GM04503 (cell line): Measurements from ENCODE around the gene TKT.

Experiments used
- DNase-seq: peaks from one replicate; pipeline ENCODE4 v3.0.0-alpha.2; 2012; ENCODE audit warnings: low read depth

The TKT gene

GRCh38 chr3:53224026-53224425, 31.8 kb downstream of the TKT start:
- no peak for DNase-seq

DNA sequence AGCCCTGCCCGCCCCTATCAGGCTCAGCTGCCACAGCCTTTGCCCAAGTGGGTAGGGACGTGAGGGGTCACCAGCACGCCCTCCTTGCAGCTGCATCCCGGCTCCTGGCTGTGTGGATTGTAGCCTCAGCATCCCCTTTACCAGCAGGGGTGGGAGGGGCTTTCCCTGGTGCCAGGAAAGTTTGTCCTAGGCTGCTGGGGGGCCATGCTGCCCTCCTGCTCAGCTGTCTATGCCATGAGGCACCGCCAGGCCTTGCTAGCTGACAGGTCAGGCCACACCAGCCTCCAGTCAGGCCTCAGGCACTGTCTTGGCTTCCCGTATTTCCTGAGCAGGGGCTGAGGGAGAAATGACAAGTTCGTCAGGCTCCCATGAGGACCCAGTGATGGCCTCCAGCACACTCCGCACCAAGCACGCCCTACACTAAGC, 32.3 kb downstream of the TKT start:
- DNase-seq: no peak

- DNase-seq: no peak
Observed at GRCh38 chr3:53223025-53223424, 32.8 kb downstream of the TKT start.

DNA sequence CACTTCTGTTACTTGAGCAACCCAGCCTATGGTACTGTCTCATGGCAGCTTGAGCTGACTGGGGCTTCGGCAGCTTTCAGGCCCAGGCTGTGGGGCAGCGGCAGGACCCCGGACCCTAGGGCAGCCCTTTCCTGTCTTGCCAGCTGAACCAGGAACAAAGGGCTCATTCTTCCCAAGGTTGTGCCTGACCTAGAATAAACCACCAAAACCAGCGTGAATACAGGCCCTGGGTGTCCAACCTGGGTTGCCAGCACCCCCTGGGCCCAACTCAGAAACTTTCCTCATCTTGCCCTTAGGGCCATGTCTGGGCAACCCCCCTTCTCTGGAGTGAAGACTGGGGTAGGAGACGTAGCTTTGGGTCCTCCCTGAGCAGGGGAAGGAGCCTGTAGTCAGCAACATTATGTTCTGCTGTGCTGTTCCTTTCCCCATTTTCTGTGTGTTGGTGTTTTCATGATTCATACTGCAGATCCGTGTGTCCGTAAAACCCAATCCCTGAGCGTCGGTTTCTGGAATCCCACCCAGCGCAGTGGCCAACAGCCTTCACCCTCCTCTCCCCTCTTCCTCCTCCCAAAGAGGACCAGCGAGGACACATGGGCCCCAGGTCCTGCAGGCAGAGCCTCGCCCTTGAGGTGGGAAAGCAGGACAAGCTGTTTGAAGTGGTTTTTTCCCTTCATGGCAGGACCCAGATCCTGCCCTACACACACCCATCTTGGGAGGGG, 33.5 kb downstream of the TKT start:
- DNase-seq: no peak

DNA sequence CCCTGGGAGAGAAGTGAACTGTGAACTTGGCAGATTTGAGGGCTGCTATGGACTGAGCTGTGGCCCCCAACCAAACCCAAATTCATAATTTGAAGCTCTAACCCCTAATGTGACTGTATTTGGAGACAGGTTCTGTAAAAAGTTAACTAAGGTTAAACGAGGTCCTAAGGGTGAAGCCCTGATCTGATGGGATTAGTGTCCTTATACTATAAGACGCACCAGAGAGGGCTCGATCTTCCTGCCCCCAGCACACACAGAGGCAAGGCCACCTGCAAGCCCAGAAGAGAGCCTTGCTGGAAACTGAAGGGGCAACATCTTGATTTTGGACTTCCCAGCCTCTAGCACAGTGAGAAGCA, 34.0 kb downstream of the TKT start:
- DNase-seq: no peak

- no peak for DNase-seq
Observed at GRCh38 chr3:53221345-53221744, 34.5 kb downstream of the TKT start.

- no peak for DNase-seq
Observed at GRCh38 chr3:53219895-53220483, 35.8 kb downstream of the TKT start.

- no peak for DNase-seq
Observed at GRCh38 chr3:53218131-53218530, 37.7 kb downstream of the TKT start.

- no peak for DNase-seq
Observed at GRCh38 chr3:53217175-53217574, 38.6 kb downstream of the TKT start.

- no peak for DNase-seq
Observed at GRCh38 chr3:53216723-53217122, 39.1 kb downstream of the TKT start.

DNA sequence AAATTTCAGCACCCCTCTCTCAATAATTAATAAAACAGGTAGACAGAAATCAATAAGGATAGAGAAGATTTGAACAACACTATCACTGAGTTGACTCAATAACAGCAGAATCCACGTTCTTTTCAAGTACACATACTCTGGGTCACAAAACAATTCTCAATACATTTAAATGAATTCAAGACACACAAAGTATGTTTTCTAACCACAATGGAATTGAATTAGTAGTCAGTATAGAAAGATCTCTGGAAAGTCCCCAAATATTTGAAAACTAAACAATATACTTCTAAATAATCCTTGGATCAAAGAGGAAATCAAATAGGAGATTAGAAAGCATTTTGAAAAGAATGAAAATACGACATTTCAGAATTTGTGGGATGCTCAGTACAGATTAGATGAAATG, 40.0 kb downstream of the TKT start:
- DNase-seq: no peak

DNA sequence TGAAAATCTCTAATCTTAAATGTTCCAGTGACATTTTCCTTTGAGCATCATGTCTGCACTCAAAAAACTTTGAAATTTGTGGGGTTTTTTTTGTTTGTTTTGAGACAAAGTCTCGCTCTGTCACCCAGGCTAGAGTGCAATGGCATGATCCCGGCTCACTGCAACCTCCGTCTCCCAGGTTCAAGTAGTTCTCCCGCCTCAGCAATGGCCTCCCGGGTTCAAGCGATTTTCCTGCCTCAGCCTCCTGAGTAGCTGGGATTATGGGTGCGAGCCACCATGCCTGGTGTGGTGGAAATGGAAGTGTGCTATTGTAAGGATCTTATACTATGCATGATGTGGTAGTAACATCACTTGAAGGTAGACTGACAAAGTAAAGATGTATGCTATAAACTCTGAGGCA, 42.5 kb downstream of the TKT start:
- DNase-seq: no peak

DNA sequence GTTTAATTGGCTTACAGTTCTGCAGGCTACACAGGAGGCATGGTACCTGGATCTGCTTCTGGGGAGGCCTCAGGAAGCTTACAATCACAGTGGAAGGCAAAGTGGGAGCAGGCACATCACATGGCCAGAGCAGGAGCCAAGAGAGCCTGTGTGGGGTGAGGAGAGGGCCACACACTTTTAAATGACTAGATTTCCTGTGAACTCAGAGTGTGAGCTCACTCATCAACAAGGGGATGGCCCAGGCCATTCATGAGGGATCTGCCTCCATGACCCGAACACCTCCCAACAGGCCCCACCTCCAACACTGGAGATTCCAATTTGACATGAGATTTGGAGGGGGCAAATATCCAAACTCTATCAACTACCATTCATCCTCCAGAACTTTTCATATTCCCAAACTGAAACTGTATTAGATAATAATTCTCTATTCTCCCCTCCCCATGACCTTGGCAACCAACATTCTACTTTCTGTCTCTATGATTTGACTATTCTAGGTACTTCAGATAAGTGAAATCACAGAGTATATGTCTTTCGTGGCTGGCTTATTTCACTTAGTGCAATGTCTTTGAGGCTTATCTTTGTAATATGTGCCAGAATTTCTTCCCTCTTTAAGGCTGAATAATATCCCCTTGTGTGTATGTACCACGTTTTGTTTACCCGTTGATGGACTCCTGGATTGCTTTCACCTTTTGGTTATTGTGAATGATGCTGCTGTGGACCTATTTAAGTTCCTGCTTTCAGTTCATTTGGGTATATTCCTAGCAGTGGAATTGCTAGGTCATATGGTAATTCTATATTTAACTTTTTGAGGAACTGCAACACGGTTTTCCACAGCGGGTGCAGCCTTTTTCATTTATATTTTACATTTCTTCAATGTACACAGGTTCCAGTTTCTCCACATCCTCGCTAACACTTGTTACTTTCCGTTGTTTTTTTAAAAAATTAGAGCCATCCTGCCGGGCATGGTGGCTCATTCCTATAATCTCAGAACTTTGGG, 43.8 kb downstream of the TKT start:
- DNase-seq: no peak

GRCh38 chr3:53202331-53203015, 53.3 kb downstream of the TKT start:
- DNase-seq: no peak

DNA sequence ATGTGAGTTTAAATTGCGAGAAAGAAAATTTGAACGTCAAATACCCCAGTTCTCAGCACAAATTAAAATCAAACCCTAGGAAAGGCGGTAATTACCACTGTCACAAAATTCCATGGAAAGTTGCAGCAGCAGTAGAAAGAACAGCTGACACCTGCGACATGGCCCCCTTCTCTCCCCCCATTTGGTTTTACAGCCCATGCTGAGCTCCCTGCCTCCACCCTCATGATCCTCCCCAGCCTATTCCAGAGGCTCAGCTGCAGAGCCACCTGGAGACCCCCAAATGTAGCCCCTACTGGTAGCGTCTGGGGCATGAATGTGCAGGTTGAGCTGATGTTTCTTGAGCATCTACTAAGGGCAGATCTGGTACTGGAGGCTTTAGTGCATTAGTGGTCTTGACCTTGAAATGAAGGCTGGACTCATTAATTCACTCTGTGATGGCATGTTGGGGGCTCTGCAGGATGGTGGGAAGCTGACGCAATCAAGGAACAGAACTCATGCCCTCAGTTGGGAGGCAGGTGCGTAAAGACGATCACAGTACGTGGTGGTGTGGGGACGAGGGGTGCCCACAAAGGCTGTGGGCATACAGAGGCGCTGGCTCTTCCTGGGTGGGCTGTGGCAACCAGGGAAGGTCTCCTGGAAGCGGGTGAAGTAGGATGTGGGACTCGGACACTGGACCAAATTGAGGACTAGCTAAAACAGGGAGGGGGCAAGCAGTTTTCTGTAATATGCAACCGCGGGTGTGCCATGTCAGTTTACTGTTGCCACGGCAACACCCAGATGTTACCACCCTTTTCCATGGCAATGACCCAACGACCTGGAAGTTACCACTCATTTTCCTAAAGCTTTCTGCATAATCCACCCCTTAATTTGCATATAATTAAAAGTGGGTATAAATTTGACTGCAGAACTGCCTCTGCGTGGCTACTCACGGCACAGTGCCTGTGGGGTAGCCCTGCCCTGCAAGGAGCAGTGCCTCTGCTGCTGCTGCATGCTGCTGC, 55.0 kb downstream of the TKT start:
- DNase-seq: no peak

DNA sequence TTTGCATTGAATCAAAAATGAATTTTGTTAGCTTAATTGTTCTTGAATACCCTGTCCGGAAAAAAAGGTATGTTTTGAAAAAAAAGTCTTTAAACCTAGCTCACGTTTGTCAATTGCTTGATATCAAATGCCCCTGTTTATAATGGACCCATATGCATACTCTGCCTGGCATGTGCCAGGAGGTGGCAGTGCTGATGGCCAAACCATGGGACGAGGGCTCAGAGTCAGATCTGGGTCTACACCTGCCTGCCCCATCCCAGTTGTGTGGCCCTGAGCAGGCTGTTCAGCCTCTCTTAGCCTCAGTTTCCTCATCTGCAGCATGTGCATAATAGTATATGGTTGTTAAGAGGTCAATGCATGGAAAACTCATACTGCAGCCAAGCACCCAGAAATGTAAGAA, 56.0 kb downstream of the TKT start:
- no peak for DNase-seq

DNA sequence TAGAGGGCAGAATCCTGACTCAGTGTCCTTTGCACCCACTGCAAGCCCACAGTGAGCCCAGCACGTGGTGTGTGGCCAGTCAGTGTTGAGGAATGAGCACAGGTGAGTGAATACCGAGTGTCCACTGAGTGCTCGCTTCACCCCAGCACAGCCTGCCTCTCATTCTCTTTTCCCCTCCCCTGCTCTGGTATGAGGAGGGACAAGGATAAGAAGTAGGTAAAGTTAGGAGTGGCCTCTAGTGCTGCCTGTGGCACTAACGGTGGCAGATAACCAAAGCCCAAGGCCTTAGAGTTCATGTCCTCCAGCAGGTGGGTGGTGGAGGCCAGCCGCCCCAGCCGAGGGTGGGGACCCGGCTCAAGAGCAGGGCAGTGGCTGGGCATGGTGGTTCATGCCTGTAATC, 56.8 kb downstream of the TKT start:
- no peak for DNase-seq

DNA sequence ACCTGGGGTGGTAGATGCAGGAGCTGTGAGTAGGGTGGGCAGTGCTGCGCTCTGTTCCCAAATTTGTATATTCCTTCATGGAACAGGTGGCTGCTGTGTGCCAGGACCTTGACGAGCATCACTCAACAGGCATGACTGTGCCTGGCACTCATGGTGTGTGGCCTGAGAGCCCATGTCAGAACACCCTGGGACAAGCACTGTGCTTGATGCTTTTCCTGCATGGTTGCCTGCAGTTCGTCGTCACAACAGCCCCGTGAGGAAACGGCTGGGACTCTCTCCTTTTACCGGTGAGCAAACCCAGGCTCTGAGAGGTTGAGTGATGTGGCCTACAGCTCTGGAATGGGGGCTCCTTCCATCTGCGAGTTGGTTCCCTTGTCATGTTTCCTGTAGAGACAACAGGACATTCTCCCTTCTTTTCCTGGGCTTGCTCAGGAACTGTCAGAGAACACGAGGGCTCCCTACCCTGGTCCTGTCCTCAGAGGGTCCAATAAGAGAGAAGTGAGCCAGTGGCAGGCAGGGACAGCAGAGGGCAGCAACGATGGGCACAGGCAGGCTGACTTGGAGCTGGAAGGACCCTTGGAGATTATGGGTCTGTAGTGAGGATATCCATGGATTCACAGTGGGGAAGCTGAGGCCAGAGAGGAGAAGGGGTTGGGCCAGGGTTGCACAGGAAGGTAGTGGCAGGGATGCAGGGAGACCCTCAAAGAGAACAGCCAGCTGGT, 57.4 kb downstream of the TKT start:
- no peak for DNase-seq

DNA sequence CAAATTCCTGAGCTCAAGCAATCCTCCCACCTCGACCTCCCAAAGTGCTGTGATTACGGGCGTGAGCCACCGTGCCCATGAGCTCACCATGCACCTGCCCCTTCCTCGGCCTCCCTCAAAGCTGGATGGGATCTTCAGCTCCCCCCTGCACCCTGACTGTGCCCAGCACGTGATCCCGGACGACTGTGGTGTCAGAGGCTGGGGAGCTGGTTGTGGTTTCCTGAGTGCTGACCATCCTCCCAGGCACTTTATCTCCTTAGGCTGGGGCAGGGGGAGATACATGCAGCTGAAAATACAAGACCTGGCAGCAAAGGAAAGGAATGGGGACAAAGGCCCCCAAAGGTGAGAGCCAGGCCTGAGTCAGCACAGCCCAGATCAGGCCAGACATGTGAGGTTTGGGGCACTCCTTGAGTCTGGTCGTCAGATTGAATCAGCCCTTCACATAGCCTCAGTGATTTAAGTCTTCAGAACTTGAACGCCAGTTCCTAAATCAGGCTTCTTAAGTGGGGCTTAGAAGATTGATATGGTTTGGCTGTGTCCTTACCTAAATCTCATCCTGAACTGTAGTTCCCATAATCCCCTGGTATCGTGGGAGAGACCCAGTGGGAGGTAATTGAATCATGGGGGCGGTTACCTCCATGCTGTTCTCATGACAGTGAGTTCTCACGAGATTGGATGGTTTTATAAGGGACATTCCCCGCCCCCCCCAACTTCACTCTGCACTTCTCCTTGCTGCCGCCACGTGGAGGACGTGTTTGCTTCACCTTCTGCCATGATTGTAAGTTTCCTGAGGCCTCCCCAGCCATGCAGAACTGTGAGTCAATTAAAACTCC, 59.0 kb downstream of the TKT start:
- no peak for DNase-seq
